Endothelial cell (in vitro differentiated cells): ENCODE data around the gene SEMA7A. TPM values are rescaled to one million over a fixed set of nuclear protein-coding genes. Genes with fewer than 3 reads are reported as not detected.
A peak's percentile ranks its signal among the peaks of the same experiment; 100 is the strongest.
"Not testable (repeated sequence)": the region's sequence is repeated elsewhere in the genome, so short reads cannot be mapped to it uniquely, and the experiment has no call there.

Experiments
- DNase-seq: peaks from one replicate; pipeline ENCODE4 v3.0.0; 2021; ENCODE audit warnings: low spot score
- H3K27ac Mint-ChIP-seq: one replicate; pipeline ENCODE4 v1.8.0; 2021; ENCODE audit warnings: mixed read lengths, inconsistent platforms; ENCODE audit not compliant: unreplicated experiment
- H3K27me3 Mint-ChIP-seq: one replicate; pipeline ENCODE4 v1.8.0; 2021; ENCODE audit warnings: mild to moderate bottlenecking, moderate library complexity, mixed read lengths, inconsistent platforms; ENCODE audit not compliant: unreplicated experiment
- H3K36me3 Mint-ChIP-seq: one replicate; pipeline ENCODE4 v1.8.0; 2021; ENCODE audit warnings: mild to moderate bottlenecking, low read depth, mixed read lengths, inconsistent platforms; ENCODE audit not compliant: unreplicated experiment
- H3K4me1 Mint-ChIP-seq: one replicate; pipeline ENCODE4 v1.8.0; 2021; ENCODE audit warnings: mild to moderate bottlenecking, mixed read lengths, inconsistent platforms; ENCODE audit not compliant: unreplicated experiment
- H3K4me3 Mint-ChIP-seq: one replicate; pipeline ENCODE4 v1.8.0; 2021; ENCODE audit warnings: mild to moderate bottlenecking, mixed read lengths, inconsistent platforms; ENCODE audit not compliant: unreplicated experiment
- H3K9me3 Mint-ChIP-seq: one replicate; pipeline ENCODE4 v1.8.0; 2021; ENCODE audit warnings: mixed read lengths, inconsistent platforms; ENCODE audit not compliant: unreplicated experiment
- total RNA-seq: library from RNA; stranded (reverse); fragmentation: NEBNext Ultra II Directional; extraction: Animal tissue kit (Norgen Biotek cat#: 25700); gene quantifications from one replicate; pipeline ENCODE4 v1.2.1, GENCODE V29; 2021; ENCODE audit not compliant: unreplicated experiment
- TF ChIP-seq, protein P1 (sequence below): fragments of 200-600 bp; sonication (generic); IDR thresholded peaks from one replicate; pipeline ENCODE4 v1.5.0; 2021; ENCODE audit warnings: antibody characterized with exemption; ENCODE audit not compliant: unreplicated experiment

Gene SEMA7A
- total RNA-seq, 1 donor from 2014 or later: 41.4 TPM

DNA sequence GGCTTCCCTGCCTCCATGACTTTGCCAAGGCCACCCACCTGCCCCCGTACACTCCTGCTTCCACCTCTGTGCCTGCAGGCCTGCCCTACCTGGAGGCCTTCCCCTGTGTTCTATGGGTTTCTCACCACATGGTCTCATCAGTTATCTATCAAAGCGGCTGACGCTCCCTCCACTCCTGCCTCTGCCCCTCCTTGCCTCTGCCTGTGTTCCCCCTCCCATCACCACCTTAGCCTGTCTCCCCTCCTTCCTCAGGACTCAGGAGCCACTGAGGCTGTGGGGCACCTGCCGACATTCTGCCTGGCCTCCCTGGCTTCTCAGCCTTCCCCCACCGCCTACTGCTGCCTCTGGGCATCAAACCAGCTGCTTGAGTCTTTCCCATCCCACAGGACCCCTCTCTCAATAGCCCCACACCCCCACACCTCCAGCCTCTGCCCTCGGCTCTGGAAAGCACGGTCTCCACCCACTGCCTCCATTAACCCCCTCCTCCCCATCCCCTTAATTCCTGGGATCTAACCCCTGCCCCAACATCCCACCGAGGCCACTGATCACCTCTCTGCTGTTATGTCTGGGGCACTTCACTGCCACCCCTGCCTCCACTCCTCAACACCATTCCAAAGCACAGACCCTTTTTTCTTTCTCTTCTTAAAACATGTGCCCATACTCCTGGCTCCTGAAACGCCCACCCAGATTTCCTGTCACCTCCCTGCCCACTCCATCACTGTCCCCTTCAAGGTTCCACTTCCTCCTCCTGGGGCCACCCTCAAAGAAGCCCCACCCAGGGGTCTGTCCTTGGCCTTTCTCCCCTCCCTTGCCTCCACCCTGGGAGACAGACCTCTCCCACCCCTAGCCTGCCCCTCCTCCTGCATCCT, 41.9 kb downstream of the SEMA7A start:
- H3K36me3 Mint-ChIP-seq: peaks cover 10% of the 10 kb centered on the region
- H3K9me3 Mint-ChIP-seq: no peaks in the 10 kb centered on the region
- H3K27me3 Mint-ChIP-seq: peaks cover 9% of the 10 kb centered on the region
- no peak for DNase-seq
- peaks cover 26% of the 10 kb centered on the region for H3K4me1 Mint-ChIP-seq
- H3K4me3 Mint-ChIP-seq: no peak overlapping the region
- no peak overlapping the region for H3K27ac Mint-ChIP-seq
- TF ChIP-seq, protein P1, sequence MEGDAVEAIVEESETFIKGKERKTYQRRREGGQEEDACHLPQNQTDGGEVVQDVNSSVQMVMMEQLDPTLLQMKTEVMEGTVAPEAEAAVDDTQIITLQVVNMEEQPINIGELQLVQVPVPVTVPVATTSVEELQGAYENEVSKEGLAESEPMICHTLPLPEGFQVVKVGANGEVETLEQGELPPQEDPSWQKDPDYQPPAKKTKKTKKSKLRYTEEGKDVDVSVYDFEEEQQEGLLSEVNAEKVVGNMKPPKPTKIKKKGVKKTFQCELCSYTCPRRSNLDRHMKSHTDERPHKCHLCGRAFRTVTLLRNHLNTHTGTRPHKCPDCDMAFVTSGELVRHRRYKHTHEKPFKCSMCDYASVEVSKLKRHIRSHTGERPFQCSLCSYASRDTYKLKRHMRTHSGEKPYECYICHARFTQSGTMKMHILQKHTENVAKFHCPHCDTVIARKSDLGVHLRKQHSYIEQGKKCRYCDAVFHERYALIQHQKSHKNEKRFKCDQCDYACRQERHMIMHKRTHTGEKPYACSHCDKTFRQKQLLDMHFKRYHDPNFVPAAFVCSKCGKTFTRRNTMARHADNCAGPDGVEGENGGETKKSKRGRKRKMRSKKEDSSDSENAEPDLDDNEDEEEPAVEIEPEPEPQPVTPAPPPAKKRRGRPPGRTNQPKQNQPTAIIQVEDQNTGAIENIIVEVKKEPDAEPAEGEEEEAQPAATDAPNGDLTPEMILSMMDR: no peak

DNA sequence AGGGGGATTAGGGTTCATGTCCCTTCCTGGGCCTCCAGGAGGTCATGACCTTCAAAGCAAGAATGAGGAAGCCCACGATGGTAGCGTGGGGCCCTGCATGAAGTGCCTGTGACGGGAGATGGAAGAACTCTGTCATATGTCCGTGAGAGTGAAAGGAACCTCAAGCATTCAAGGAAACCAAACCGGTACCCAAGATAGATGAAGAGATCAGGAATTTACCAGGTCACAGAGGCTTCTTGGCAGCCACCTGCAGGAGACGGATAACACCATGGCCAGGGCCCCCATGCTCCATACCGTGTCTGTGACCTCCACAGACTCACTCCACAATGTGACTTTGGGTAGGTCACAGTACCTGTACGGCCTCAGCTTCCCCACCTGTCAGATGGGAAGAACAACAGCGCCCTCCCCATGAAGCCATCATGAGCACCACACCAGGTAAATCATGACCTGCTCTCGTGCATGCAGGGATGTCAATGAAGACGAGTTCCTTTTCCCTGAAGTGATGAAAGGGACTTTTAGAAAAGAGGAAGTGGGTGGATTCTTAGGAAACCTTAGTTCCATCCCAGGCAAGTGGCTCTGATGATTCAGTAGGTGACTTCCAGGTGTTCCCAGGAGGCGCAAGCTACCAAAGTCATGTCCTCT, 43.0 kb downstream of the SEMA7A start:
- TF ChIP-seq, protein P1: no peak
- Mint-ChIP-seq H3K4me3 (peak overlapping the region; percentile 57), H3K27me3 (peaks cover 6% of the 10 kb centered on the region), H3K9me3 (no peaks in the 10 kb centered on the region), H3K36me3 (peaks cover 10% of the 10 kb centered on the region), H3K27ac (no peak overlapping the region), H3K4me1 (peaks cover 35% of the 10 kb centered on the region)
- DNase-seq: no peak

DNA sequence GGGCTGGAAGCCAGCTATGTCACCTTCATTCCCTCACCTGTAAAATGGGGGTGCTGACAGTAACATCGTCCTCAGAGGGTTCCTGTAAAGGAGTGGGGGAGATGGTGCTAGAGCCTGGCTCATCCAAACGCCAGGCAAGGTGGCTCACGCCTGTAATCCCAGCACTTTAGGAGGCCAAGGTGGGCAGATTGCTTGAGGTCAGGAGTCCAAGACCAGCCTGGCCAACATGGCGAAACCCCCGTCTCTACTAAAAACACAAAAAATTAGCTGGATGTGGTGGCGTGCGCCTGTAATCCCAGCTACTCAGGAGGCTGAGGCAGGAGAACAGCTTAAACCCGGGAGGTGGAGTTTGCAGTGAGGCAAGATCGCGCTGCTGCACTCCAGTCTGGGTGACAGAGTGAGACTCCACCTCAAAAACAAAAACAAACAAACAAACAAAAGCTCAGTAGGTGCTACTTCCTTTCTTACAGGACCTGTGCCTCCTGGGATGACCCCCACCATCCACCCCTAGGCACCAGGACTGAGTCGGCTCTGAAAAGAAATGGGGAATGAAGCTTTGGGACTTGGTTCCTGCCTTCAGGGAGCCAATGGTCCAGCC, 43.6 kb downstream of the SEMA7A start:
- not testable (repeated sequence) for H3K27ac Mint-ChIP-seq, H3K27me3 Mint-ChIP-seq, H3K36me3 Mint-ChIP-seq

DNA sequence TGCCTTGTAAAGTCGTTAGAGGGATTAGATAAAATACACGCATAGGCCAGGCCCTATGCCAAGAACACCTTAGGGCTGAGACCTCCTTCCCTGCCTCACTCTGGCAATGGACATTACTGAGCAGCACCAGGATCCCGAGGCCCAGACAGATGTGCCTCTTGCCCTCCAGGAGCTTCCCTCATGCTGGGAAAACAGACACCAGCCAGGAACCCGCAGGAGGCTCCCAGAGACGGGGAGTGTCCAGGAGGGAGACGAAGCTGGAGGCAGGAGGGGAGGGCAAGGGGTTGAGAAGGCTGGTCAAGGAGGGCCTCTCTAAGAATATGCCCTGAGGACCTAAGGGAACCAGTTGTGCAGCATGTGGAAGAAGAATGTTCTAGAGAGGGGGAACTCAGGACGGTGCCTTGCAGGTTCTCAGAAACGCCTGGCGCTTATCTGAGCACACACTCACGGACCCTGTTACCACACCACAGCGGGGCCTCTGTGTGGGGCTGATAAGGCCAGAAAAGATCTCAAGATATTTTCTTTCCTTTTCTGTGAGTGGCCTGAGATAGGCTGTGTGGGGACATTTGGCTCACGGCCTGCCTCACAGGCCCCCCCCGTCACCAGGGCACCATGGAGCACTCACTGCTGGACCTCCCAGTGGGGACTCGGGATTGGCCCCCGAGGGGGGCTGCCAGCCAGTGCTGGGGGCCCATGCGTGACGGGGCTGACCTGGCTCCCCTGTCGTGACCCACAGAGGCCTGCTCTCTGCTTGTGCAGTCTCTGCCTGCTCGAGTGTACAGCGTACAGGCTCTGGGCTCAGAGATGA, 44.3 kb downstream of the SEMA7A start:
- Mint-ChIP-seq H3K27ac (no peak overlapping the region), H3K36me3 (peaks cover 8% of the 10 kb centered on the region), H3K4me3 (no peak overlapping the region), H3K9me3 (no peaks in the 10 kb centered on the region), H3K4me1 (peaks cover 47% of the 10 kb centered on the region), H3K27me3 (peaks cover 6% of the 10 kb centered on the region)
- no peak for DNase-seq
- TF ChIP-seq, protein P1: no peak

More for the DNA sequence above, 43.6 kb downstream of the SEMA7A start:
- not testable (repeated sequence) for DNase-seq, H3K9me3 Mint-ChIP-seq
- H3K4me3 Mint-ChIP-seq: peak overlapping the region; percentile 57
- peaks cover 41% of the 10 kb centered on the region for H3K4me1 Mint-ChIP-seq

DNA sequence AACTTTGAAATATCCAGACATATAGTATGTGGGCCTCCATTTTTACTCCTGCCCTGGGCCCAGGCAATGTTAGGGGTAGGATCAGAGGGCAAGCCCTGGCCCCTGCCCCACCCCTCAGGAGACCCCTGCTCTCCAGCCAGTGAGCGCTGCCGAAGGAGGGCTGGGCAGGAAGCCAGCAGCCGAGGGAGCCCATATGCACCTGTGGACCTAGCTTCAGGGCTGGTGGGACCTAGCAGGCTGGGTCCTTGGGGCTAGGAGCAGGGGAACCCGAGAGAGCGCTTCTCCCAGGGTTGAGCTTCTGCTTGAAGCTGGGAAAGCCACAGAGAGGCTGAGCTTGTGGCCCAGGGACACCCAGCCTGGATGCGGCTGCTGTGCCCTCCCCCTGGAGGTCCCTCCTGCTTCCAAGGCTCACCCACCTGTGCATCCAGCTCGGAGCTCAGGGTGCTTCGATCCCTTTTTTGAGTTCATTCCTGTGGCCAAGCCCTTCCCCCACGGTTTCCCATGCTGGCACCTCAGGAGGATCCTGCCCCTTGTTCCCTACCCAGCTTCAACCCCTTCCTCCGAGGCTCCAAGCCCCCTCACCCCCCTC, 45.3 kb downstream of the SEMA7A start:
- H3K27me3 Mint-ChIP-seq: peaks cover 8% of the 10 kb centered on the region
- H3K27ac Mint-ChIP-seq: no peak overlapping the region
- H3K4me1 Mint-ChIP-seq: peaks cover 53% of the 10 kb centered on the region
- H3K36me3 Mint-ChIP-seq: peaks cover under 1% of the 10 kb centered on the region
- no peak overlapping the region for H3K4me3 Mint-ChIP-seq
- TF ChIP-seq, protein P1: no peak
- DNase-seq: no peak
- H3K9me3 Mint-ChIP-seq: no peaks in the 10 kb centered on the region
